ENCODE measurements around the gene VBP1.
"Not testable (repeated sequence)": the region's sequence is repeated elsewhere in the genome, so short reads cannot be mapped to it uniquely, and the experiment has no call there.

VBP1 gene

GRCh38 chrX:155216179-155216939 lies at the start of gene VBP1:
VBP1 (plus strand) TSS chrX:155216460; CDS start chrX:155216483, 23 bp downstream.
- DNase-seq, result peak; percentile 96

DNA sequence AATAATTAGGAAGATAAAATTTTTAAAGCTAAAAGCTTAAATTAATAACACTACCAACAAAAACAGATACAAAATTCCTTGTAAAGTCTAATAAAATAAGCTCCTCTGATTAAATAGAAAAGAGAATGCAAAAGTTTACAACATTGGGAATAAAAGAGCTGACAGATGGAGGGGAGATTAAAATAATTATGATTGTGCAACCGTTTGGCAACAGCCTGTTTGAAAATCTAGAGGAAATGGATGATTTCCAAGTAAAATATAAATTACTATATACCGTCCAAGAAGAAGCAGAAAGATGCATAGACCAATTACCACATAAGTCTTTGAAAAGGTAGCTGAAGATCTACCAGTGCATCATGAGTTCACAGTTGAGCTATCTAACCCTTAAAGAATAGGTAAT lies 46.4 kb upstream of the VBP1 start:
- DNase-seq, result peak; percentile 6

DNA sequence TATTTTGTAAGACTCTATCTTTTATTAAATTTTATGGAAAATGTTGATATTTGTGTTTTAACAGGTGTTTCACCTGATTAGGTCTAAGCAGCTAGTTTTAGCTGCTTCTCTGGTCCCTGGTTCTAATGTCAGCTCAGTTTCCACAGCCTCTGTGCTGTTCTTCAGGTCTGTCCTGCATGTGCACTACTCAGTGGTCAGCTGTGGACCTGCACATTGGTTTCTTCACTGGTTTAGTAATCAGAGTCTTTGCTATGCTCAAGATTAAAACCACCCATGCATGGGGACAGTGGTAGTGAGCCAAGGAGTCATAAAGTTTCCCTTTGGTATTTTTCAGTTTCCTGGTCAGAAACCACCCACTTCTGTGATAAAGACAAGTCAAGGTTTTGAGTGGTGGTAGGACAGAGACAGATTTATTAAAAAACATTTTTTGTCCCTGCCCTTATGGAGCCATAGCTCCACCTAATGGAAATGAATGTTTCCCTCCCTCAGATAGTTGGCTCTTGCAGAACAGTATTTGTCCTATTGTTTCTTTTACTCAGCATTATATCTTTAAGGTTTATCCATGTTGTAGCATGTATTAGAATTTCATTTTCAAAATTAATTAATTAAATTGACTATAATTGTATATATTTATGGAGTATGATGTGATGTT lies 36.8 kb upstream of the VBP1 start:
- DNase-seq, result no peak

- no peak for DNase-seq
Measured at GRCh38 chrX:155188786-155189185, 27.5 kb upstream of the VBP1 start.

- no peak for DNase-seq
Measured at GRCh38 chrX:155211208-155211607, 5.1 kb upstream of the VBP1 start.

DNA sequence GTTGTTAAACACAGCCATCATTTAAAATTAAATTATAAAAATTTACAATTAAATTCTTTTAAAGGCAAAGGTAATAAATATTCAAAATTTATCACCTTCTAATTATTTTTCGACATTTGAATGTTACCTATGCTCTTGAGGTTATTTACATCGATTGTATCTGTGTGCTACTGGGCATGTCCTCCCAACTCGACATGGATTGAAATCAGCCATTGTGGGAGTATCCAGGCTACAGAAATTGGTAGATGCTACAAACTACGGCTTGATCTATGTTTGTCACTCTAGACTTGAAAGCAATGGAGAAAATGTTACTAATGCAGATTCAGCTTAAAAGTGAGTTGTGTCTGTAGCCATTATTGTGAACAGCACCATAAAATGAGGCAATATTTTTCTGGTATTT lies 2.5 kb upstream of the VBP1 start:
- no peak for DNase-seq

GRCh38 chrX:155215443-155216178 lies 649 bp upstream of the VBP1 start:
- no peak for DNase-seq

GRCh38 chrX:155216940-155217440 lies 730 bp downstream of the VBP1 start:
- DNase-seq, result peak; percentile 44

DNA sequence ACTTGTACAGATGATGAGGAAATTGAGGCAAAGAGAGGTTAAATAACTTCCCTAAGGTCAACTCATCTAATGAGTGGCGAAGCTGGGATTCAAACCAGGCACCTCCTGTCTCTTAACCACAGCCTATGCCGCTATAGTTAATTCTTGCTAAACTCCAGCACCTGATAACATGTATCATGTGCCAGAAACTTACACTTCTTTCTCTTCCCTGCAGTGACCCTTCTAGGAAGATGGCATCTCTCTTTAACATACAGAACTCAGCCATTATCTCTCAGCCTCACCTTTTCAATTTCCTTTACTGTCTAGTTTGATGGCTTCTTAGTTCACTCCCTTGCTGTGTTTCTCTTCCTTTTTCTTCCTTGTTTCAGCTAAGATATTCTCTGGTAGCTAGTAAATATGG lies 2.5 kb downstream of the VBP1 start:
- no peak for DNase-seq

DNA sequence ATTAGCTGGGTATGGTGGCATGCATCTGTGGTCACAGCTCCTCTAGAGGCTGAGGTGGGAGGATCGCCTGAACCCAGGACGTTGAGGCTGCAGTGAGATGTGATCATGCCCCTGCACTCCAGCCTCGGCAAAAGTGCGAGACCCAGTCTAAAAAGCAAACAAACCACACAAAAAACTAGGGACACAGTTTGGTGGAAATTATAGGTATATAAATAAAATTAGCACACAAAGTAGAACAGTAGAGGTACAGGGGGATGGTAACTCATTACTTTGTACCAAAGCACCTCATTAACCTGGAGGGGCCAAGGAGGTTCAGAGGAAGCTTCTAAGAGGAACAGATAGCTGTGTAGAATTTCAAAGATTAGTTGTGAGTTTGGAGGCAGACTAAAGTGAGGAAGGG lies 5.1 kb downstream of the VBP1 start:
- DNase-seq, result no peak

DNA sequence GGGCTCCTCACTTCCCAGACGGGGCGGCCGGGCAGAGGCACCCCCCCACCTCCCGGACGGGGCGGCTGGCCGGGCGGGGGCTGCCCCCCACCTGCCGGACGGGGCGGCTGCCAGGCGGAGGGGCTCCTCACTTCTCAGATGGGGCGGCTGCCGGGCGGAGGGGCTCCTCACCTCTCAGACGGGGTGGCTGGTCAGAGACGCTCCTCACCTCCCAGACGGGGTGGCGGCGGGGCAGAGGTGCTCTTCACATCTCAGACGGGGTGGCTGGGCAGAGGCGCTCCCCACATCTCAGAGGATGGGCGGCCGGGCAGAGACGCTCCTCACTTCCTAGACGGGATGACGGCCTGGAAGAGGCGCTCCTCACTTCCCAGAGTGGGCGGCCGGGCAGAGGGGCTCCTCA lies 7.5 kb downstream of the VBP1 start:
- not testable (repeated sequence) for DNase-seq

DNA sequence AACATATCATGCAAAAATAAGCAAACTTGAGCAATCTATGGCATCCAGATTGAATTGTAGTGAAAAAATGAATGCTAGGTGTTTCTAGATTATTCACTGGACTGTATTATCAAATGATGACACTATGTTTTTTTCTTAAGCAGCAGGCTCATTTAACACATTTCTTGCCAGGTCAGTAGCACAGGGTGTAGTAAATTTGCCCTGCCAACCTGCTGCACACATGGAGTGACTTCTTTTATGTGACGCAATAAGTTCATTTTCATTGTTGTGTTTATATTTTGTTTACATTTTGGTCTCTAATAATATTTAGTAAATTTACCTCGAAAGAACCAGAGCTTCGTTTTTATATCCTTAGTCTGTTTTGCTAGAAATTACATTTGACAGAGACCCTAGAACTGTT lies 9.5 kb downstream of the VBP1 start:
- no peak for DNase-seq

DNA sequence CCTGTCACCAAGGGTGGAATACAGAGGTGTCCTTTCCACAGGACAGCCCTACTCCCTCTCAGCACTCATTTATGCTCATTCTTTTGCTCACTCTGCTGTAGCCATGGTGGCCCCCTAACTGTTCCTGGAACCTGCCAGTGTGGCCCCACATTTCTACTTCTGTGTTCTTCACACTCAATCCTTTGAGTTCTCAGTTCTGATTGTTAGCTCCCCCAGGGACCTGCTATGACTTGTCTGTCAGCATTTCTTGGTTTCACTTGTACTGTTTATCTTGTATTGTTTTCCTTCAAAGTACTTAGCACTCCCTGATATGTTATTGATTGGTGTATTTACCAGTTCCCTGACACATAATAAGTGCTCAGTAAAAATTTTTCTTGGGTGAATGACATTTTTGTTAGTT lies 14.9 kb downstream of the VBP1 start:
- DNase-seq, result no peak

DNA sequence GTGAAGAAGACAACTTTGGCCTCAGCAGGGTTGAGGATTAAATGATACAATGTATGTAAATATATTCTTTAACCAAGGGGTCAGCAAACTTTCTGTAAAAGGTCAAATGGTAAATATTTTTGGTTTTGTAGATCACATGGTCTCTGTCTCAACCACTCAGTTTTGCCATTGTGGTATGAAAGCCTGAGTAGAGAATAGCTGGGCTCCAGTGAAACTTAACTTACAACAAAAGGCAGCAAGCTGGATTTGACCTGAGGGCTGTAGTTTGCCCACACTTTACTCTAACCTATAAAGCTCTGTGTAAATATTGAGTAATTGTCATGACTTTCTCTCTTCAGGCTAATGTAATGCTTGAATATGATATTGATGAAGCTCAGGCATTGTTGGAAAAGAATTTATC lies 19.6 kb downstream of the VBP1 start:
- no peak for DNase-seq

DNA sequence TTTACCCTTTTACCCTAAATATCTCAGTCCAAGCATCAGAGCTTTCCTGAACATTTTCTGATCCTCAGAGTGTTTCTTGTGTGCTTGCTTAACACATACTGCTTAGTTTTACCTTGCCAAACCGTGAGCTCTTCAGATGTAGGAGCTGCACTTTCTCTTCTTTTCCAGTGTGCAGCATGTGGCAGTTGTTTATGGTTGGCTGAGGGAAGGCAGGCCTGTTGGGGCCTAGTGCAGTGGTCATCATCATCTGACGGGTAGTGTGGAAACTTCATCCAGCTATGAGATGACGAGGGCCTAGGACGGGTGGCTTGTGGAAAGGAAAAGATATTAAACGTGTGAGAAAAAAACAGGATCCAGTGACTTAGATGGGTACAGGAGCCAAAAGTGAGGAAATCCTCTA lies 21.5 kb downstream of the VBP1 start:
- DNase-seq, result no peak

DNA sequence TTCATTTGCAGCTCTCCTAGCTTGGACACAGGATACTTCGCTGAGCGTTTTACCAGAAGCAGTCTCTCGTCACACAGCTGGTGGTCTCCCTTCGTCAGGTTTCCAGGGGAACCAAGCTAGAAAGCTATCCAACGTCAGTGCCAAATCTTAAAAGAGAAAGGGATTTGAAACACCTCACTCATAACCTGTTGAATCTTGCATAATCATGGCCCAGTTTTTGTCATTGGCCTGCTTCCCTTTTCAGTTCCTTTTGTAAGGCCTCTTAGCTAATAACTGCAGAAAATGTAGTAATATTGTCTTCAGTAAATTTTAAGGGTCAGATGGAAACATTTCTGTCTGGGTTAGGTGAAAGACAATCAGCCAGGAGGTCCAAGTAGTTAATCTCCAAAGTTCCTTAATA lies 26.0 kb downstream of the VBP1 start:
- DNase-seq, result no peak

DNA sequence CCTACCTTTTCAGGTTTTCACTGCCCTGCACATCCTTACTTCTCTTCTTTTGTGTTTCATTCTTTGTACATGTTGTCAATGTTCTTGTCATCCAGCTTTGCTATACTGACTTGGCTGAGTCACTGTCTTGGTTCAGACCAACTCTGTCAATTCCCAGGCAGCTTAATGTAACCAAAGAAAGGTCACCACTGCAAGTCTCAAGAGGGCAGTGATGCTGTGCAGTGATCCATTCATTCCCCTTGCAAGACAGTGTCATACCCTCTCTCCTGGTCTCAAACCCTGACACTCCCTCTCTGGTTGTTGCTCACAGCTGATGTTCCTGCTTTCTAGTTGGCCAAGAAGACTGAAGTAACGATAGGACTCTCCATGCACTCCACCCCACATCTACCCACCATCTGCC lies 30.5 kb downstream of the VBP1 start:
- DNase-seq, result no peak

DNA sequence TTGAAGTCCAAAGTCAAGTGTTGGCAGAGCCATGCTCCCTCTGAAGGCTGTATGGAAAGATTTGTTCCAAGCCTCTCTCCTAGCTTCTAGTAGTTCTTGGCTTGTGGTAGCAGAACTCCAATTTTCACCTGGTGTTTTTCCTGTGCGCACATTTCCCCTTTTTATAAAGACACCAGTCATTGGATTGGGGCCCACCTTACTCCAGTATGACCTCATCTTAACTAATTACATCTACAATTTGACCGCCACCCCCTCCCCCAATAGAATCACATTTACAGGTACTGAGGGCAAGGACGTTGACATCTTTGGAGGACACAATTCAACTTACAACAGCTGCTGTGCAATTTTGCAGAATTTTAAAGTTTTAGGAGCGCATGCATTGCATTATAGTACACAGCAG lies 31.2 kb downstream of the VBP1 start:
- DNase-seq, result no peak

DNA sequence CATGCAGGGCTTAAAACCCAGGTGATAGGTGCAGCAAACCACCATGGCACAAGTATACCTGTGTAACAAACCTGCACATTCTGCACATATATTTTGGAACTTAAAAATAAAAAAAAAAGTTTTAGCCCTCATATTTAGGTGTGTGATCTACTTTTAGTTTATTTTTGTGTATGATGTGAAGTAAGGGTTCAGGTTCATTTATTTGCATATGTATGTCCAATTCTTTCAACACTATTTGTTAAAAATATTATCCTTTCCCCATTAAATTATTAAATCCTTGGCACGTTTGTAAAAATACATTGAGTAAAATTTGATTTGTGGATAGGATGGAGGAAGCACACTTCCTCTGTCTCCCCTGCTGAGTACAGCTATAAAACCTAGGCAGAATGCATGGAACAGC lies 35.1 kb downstream of the VBP1 start:
- DNase-seq, result no peak

GRCh38 chrX:155259752-155260151 lies 43.5 kb downstream of the VBP1 start:
- DNase-seq, result peak; percentile 71

DNA sequence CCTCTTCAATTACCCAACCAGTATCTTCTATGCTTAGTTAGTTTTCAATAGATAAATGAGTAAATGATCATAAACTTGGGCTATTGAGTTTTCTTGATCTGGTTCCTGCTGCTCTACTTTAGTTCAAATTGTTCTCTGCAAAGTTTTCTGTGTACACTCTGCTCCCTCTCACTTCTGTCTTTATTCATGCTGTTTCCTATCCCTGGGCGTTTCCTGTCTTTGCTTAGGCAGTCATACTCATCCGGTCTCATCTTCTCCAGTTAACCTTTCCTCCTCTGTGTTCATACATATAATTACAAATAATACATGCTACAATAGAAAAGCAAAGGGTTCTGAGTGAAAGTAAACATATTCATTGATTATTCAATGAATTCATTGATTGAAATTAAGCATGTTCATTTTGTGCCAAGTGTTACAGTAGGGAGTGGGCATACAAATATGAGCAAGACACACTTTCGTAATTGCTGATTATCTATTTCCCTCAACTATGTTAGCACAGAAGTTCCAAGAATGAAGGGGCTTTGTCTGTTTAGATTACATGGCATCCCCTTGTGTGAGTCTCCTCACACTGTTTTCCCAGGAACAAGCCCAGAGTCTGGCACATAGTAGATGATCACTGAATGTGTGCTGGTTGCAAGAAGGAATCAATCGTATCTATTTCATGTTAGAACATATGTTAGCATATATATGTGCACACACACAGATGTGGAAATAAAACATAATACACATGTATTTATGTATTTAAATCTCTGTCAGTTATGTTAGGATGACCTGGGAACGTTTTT lies 46.9 kb downstream of the VBP1 start:
- DNase-seq, result peak; percentile 37

DNA sequence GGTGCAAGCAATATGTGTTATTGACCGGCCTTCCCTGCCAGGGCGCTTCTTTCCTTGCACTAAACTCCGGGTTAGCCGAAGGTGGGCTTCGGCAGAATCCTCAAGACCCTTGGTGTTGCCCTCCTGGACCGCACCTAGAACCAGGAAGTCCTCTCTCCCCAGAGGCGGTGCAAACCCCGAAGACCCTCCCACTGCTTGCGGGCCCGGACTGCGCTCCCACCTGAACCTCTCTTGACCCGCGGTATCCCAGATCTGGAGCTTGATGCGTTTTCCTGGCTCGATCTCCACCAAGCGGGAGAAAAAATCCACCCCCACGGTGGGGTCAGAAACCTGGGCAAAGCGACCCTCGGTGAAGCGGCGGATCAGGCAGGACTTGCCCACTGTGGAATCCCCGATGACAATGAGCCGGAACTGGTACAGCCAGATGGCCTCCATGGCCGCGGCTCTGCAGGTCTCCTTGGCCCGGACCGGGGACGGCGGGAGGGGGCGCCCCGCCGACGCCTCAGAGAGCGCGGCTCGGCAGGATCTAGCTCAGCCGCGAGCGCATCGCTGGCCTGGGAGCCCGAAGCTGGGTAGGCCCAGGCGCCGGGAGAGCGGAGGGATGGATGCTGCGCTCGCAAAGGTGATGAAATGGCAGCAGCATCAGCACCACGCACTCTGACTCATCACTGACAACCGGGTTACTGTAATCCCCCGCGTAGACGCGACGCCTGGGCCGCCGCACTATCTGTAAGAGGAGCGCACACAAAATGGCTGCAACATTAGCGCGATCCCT lies 47.8 kb downstream of the VBP1 start, which contains the start of gene RAB39B:
RAB39B (minus strand) TSS at position 638 of the 775 bp plus-strand sequence; CDS start at position 435, 203 bp downstream.
- peak; percentile 77 for DNase-seq
